ENCODE results near the gene TRAF1.

GRCh38 chr9:120938851-120939250, 12.3 kb upstream of the TRAF1 start:
- TF ChIP-seq CTCF (IDR thresholded peaks at IDR 0.05) = no peak
- TF ChIP-seq POLR2AphosphoS5 (IDR thresholded peaks at IDR 0.05) = no peak

Data from breast epithelium (tissue), 3 donors.